ENCODE data around the gene SMCO2.

The SMCO2 gene

DNA sequence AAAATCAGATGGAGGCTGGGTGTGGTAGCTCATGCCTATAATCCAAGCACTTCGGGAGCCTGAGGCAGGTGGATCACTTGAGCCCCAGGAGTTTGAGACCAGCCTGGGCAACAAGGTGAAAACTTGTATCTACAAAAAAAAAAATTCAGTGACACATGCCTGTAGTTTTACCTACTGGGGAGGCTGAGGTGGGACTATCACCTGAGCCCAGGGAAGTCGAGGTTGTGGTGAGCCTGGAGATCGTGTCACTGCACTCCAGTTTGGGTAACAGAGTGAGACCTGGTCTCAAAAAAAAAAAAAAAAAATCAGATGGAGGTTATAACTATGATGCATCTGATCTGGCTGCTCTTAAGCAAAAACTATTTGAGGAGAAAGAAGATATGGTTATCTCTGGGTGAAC, 50.9 kb downstream of the SMCO2 start:
- FAIRE-seq, result no peak
- no peak for DNase-seq (ENCODE audit: insufficient read length, low spot score)

DNA sequence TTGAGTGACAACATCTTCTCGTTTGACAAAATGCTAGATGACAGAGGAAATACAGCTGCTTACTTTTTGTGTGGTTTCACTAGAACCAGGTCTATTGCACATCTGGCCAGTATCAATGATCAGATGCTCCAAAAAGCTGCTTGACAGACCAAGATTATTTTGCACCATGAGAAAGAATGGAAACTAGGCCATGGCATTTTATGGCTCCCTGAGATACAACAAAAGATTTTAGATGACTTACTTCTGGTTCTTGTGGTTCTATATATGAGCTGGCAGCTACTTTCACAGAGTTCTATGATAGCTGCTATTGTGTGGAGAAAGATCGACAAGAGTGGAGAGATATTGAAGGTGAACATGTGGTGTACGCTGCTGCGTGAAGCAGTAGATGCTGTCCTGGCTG, 51.6 kb downstream of the SMCO2 start:
- DNase-seq (ENCODE audit: insufficient read length, low spot score) (no peak), FAIRE-seq (no peak)

- FAIRE-seq, result no peak
- DNase-seq (ENCODE audit: insufficient read length, low spot score), result no peak
Observed at GRCh38 chr12:27498761-27499160, 52.2 kb downstream of the SMCO2 start.

GRCh38 chr12:27499377-27499776, 52.8 kb downstream of the SMCO2 start:
- FAIRE-seq (no peak), DNase-seq (ENCODE audit: insufficient read length, low spot score) (no peak)

- FAIRE-seq, result no peak
Observed at GRCh38 chr12:27500546-27500945, 54.0 kb downstream of the SMCO2 start.

GRCh38 chr12:27502021-27502435, 55.5 kb downstream of the SMCO2 start:
- DNase-seq (ENCODE audit: insufficient read length, low spot score) (no peak), FAIRE-seq (no peak)

More at GRCh38 chr12:27500546-27500945, 54.0 kb downstream of the SMCO2 start:
- DNase-seq (ENCODE audit: insufficient read length, low spot score), result no peak

GRCh38 chr12:27504507-27504906, 58.0 kb downstream of the SMCO2 start:
- DNase-seq (ENCODE audit: insufficient read length, low spot score), result no peak
- no peak for FAIRE-seq

DNA sequence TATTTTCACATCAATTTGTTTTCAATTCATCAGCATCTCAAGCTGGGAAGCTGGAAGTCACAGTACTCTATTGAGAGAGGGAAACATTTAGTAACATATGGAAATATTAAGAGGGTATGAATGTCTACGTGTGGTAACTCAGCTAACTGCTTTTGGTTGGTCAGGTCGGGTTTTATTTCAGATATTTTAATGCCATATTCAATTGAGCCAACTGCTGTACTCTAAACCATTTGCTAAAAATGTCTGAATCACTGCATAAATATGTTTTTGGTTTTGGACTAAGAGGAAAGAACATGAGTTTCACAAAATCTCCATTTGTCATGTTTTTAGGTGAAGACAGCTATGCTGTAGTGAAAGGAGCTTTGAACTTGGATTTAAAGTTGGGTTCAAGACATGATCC, 58.6 kb downstream of the SMCO2 start:
- DNase-seq (ENCODE audit: insufficient read length, low spot score) (no peak), FAIRE-seq (no peak)

DNA sequence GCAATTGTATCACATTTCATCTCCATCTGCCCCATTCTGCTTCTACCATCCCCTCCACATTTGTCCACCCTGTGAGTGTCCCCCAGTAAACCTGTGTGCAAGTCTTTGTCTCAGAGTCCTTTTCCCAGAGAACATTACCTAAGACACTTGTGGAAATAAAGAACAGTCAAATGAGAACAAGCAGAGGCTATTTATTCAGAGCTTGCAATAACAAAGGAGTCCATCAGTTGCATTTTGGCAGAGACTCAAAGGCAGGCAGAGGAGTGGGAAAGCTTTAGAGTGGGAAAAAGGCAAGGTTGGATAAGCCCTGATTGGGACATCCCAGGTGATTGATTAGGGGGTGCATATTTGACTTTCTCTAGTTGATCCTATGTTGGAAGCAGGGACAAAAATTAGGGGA, 59.2 kb downstream of the SMCO2 start:
- FAIRE-seq, result no peak
- no peak for DNase-seq (ENCODE audit: insufficient read length, low spot score)

DNA sequence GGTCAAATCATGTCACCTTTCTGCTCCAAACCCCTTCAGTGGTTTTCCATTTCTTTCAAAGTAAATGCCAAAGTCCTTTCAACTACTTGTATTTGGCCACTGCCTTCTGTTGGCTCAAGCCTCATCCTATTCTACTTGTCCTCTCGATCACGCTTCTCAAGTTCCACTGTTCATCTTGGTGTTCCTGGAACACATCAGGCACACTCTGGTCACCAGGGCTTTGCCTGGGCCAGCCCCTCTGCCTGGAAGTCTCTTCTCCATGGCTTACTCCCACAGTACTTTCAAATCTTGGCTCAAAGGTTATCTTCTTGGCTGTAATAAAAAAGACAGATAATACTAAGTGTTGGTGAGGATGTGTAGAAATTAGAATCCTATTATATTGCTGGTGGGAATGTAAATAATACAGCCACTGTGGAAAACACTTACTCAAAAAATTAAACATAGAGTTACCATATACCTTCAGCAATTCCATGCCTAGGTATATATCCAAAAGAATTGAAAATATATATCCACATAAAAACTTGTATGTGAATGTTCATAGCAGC, 60.2 kb downstream of the SMCO2 start:
- DNase-seq (ENCODE audit: insufficient read length, low spot score) (no peak), FAIRE-seq (no peak)

- DNase-seq (ENCODE audit: insufficient read length, low spot score), result no peak
- no peak for FAIRE-seq
Observed at GRCh38 chr12:27508736-27509431, 62.3 kb downstream of the SMCO2 start.

- FAIRE-seq, result peak; percentile 31
- no peak for DNase-seq (ENCODE audit: insufficient read length, low spot score)
Observed at GRCh38 chr12:27511031-27511722, 64.6 kb downstream of the SMCO2 start.

DNA sequence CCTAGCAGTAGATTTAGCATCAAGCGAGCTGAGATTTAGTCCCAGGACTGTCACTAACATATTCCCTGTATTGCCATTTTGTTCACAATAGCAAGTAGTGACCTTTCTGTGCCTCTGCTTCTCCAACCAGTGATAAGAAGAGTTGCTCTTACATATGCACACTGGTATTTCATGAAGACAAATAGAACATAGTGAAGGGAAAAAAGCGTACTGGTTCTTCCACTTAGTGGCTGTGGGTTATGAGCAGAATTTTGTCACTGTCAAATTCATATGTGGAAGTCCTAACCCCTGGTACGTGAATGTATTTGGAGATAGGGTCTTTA, 65.1 kb downstream of the SMCO2 start:
- no peak for FAIRE-seq
- no peak for DNase-seq (ENCODE audit: insufficient read length, low spot score)

DNA sequence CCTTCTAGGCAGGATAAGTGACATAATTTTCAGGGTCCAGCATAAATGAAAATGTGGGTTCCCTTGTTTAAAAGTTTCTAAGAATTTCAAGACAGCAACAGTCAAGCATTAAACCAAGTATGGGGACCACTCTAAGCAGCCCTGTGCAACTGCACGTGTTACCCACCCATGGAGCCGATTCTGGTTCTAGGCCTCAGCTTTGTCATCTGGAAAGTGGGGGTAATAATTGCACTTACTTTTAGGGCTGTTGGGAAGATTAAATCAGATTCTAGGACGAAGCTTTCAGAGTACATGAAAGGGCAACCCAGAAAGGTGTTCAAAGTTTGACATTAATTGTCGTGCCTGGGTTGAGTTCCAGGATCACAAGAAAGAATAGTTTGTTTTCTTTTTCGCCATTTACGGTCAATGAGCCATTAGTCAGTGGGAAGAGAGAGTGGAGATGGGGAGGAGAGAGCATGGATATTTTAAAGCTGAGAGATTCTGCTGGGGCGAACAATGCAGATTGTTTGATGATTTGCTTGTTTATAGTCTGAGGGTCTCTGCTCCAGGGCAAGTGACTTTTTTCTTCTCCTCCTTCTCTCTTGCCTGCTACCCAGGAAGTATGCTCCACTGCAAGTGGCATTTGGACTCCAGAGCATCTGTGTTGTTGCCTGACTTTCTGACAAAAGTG, 66.8 kb downstream of the SMCO2 start:
- DNase-seq (ENCODE audit: insufficient read length, low spot score) (no peak), FAIRE-seq (no peak)

- FAIRE-seq, result no peak
- DNase-seq (ENCODE audit: insufficient read length, low spot score), result no peak
Observed at GRCh38 chr12:27515671-27516070, 69.1 kb downstream of the SMCO2 start.

- DNase-seq (ENCODE audit: insufficient read length, low spot score), result no peak
- no peak for FAIRE-seq
Observed at GRCh38 chr12:27516625-27517024, 70.1 kb downstream of the SMCO2 start.

DNA sequence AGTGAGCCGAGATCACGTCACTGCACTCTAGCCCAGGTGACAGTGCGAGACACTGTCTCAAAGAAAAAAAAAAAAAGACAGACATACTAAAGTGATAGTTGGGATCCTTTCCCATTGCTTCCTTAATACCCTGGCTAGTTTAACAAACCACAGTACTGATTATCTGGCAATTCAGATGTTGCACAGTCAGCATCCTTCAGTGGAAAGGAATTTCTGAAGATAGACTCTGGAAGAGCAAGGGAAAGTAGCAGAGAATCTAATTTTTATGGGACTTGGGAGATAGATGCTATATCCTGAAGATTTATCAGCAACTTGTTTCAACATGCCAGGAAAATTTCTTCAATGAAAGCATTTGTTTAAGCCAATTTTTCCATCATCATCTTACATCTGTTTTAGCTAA, 71.0 kb downstream of the SMCO2 start:
- FAIRE-seq (no peak), DNase-seq (ENCODE audit: insufficient read length, low spot score) (no peak)

- no peak for FAIRE-seq
Observed at GRCh38 chr12:27517961-27518665, 71.6 kb downstream of the SMCO2 start.

DNA sequence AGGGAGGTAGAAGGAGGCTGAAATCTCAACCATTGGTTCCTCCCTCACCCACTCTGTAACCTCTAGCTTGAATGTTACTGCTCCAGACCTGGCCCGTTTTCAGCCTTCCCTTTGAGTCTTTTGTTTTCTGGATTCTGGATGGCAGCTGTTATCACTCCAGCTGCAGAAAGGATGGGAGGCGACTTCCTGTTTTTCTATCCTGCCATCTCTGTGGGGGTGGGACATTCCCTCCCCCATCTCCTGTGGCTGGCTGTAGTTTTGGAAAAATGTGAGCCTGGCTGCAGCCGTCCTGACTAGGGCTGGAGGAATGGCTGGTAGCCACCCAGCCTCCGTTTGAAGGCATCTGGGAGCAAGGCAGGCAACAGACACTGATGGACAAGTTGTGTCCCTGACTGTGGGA, 74.5 kb downstream of the SMCO2 start:
- FAIRE-seq, result no peak
- DNase-seq (ENCODE audit: insufficient read length, low spot score), result no peak

More at GRCh38 chr12:27517961-27518665, 71.6 kb downstream of the SMCO2 start:
- DNase-seq (ENCODE audit: insufficient read length, low spot score), result no peak

GRCh38 chr12:27521981-27522380, 75.4 kb downstream of the SMCO2 start:
- DNase-seq (ENCODE audit: insufficient read length, low spot score) (no peak), FAIRE-seq (no peak)

GRCh38 chr12:27523305-27523641, 76.7 kb downstream of the SMCO2 start:
- DNase-seq (ENCODE audit: insufficient read length, low spot score), result no peak
- FAIRE-seq, result peak; percentile 33
